ENCODE measurements around the gene TXNDC11. TPM values are rescaled to one million over a fixed set of nuclear protein-coding genes. Genes with fewer than 3 reads are reported as not detected.

The TXNDC11 gene
- total RNA-seq, 6 experiments from 2014 or later: 43.2 to 63.3 (median 54.0) TPM

GRCh38 chr16:11691235-11691634 is 51.4 kb downstream of the TXNDC11 start:
- 92% methylated on average over 4 of the region's 5 CpGs for WGBS (ENCODE audit: insufficient coverage, low coverage, low lambda C conversion rate, missing lambda C conversion rate)
- no peak overlapping the region for H3K27ac ChIP-seq
- DNase-seq (peak in 1 of 3 donors; percentile 23), ATAC-seq (no peak)
- intact Hi-C loops (cut with DNase I): no loop called here
- TF ChIP-seq POLR2A (IDR thresholded peaks at IDR 0.05) (no peak), CTCF (IDR thresholded peaks at IDR 0.05) (no peak)
- H3K27me3 ChIP-seq: no peaks in the 10 kb centered on the region
- H3K4me3 ChIP-seq: no peak overlapping the region
- peaks cover 0 to 7% (median 0%) of the 10 kb centered on the region in 4 donors for H3K4me1 ChIP-seq
- H3K36me3 ChIP-seq: peaks cover 9 to 76% (median 32%) of the 10 kb centered on the region in 4 donors
- no peaks in the 10 kb centered on the region for H3K9me3 ChIP-seq

GRCh38 chr16:11689031-11689840 is 53.4 kb downstream of the TXNDC11 start:
- DNase-seq (peak in 1 of 3 donors; percentile 31), ATAC-seq (peak in 2 of 4 donors; percentile 24 to 50)
- TF ChIP-seq CTCF (IDR thresholded peaks at IDR 0.05): no peak
- TF ChIP-seq POLR2A (IDR thresholded peaks at IDR 0.05): no peak
- Histone ChIP-seq H3K9me3 (no peaks in the 10 kb centered on the region), H3K4me3 (no peak overlapping the region), H3K36me3 (peaks cover 9 to 79% (median 33%) of the 10 kb centered on the region in 4 donors), H3K4me1 (peaks cover 0 to 7% (median 0%) of the 10 kb centered on the region in 4 donors), H3K27ac (peak overlapping the region in 1 of 3 donors; percentile 1), H3K27me3 (no peaks in the 10 kb centered on the region)
- WGBS (ENCODE audit: insufficient coverage, low coverage, low lambda C conversion rate, missing lambda C conversion rate): 68% methylated on average over 3 of the region's 3 CpGs
- intact Hi-C loops (cut with DNase I): no loop called here

GRCh38 chr16:11688520-11688886 is 54.2 kb downstream of the TXNDC11 start:
- H3K4me1 ChIP-seq: peaks cover 0 to 7% (median 0%) of the 10 kb centered on the region in 4 donors
- H3K9me3 ChIP-seq: no peaks in the 10 kb centered on the region
- ATAC-seq: no peak
- peaks cover 9 to 83% (median 35%) of the 10 kb centered on the region in 4 donors for H3K36me3 ChIP-seq
- intact Hi-C loops (cut with DNase I): no loop called here
- WGBS (ENCODE audit: insufficient coverage, low coverage, low lambda C conversion rate, missing lambda C conversion rate): 93% methylated on average over 1 of the region's 1 CpG
- peak in 1 of 3 donors; percentile 6 for DNase-seq
- H3K27ac ChIP-seq: no peak overlapping the region
- no peak for TF ChIP-seq CTCF (IDR thresholded peaks at IDR 0.05)
- TF ChIP-seq POLR2A (IDR thresholded peaks at IDR 0.05): no peak
- H3K4me3 ChIP-seq: no peak overlapping the region
- H3K27me3 ChIP-seq: no peaks in the 10 kb centered on the region

GRCh38 chr16:11687601-11688519 is 54.8 kb downstream of the TXNDC11 start:
- TF ChIP-seq CTCF (IDR thresholded peaks at IDR 0.05): no peak
- TF ChIP-seq POLR2A (IDR thresholded peaks at IDR 0.05): no peak
- Histone ChIP-seq H3K9me3 (no peaks in the 10 kb centered on the region), H3K4me1 (peaks cover 0 to 7% (median 0%) of the 10 kb centered on the region in 4 donors), H3K36me3 (peaks cover 9 to 83% (median 38%) of the 10 kb centered on the region in 4 donors), H3K27ac (no peak overlapping the region), H3K4me3 (no peak overlapping the region), H3K27me3 (no peaks in the 10 kb centered on the region)
- WGBS (ENCODE audit: insufficient coverage, low coverage, low lambda C conversion rate, missing lambda C conversion rate): 92% methylated on average over 13 of the region's 13 CpGs
- ATAC-seq (no peak), DNase-seq (peak in 1 of 3 donors; percentile 33)
- intact Hi-C loops (cut with DNase I): no loop called here
